Vagina (tissue), 2 donors: ENCODE data around the gene IMPDH2.

Experiments used
- POLR2A ChIP-seq, 2 donors: fragments of 450-650 bp; IDR thresholded peaks; one replicate each; pipeline ENCODE4 v1.6.1; 2017; ENCODE audit warnings: antibody characterized with exemption in 2 of 2, mild to moderate bottlenecking in 2 of 2, moderate library complexity in 2 of 2
- TF ChIP-seq, protein P1 (sequence below), 3 experiments: fragments of 450-650 bp in 2 of 3; fragments of 200-600 bp in 1 of 3; sonication (generic) in 1 of 3; IDR thresholded peaks; one replicate each; pipeline ENCODE4 v1.5.1; 2017 to 2019; ENCODE audit warnings: antibody characterized with exemption in 3 of 3, mild to moderate bottlenecking in 2 of 3, moderate library complexity in 2 of 3

DNA sequence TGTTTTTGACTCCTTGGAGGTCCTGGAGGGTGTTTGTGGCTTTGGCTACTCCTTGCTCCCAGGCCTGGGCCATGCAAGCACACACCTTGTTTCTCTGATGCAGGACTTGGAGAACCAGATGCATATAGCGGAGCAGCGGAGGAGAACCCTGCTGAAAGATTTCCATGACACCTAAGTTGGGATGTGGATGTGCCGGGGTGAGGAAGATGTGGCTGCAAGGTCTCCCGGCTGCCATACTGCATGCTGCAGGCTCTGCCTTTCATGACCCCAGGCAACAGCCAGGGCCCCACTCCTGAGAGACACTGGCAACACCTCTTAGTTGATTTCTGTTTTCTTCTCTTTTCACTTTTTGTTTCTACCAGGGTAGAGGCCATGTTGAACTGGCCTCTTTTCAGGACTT lies 46.1 kb downstream of the IMPDH2 start:
- TF ChIP-seq, protein P1, sequence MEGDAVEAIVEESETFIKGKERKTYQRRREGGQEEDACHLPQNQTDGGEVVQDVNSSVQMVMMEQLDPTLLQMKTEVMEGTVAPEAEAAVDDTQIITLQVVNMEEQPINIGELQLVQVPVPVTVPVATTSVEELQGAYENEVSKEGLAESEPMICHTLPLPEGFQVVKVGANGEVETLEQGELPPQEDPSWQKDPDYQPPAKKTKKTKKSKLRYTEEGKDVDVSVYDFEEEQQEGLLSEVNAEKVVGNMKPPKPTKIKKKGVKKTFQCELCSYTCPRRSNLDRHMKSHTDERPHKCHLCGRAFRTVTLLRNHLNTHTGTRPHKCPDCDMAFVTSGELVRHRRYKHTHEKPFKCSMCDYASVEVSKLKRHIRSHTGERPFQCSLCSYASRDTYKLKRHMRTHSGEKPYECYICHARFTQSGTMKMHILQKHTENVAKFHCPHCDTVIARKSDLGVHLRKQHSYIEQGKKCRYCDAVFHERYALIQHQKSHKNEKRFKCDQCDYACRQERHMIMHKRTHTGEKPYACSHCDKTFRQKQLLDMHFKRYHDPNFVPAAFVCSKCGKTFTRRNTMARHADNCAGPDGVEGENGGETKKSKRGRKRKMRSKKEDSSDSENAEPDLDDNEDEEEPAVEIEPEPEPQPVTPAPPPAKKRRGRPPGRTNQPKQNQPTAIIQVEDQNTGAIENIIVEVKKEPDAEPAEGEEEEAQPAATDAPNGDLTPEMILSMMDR (IDR thresholded peaks at IDR 0.05), result no peak
- TF ChIP-seq POLR2A (IDR thresholded peaks at IDR 0.05), result no peak
